Liver (tissue), 3 donors: ENCODE results near the gene ATP10A.

Experiments
- JUND ChIP-seq, 2 donors: IDR thresholded peaks; 2 replicates each; pipeline ENCODE4 v1.6.1; 2016; ENCODE audit warnings: antibody characterized with exemption in 2 of 2
- TF ChIP-seq, protein P1 (sequence below): fragments of 150-350 bp; IDR thresholded peaks from 2 replicates; pipeline ENCODE4 v1.5.1; 2017; ENCODE audit warnings: improper control_type of control experiment, low read depth, low read length; ENCODE audit not compliant: missing input control
- TF ChIP-seq, protein P2 (sequence below): IDR thresholded peaks from 2 replicates; pipeline ENCODE4 v1.6.1; 2016; ENCODE audit warnings: antibody characterized with exemption
- donor health status: healthy.
- donor health status: healthy.

DNA sequence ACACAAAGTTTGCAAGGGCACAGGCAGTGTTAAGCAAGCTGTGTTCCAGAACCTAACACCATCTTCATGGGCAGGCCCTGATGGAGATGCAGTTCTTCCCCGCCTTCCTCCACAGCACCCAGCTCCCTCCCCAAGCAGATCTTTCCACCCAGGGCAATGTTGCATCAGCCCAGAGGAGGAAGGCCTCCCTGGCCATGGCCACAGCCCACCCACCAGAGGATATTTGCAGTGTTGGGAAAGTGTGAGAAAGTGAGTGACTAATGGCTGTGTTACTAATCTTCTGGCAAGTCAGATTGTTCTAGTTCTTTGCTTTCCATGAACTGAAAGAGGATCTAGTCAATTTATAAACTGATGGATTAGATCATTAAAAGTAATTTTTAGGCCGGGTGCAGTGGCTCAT, 42.0 kb upstream of the ATP10A start:
- TF ChIP-seq, protein P1, sequence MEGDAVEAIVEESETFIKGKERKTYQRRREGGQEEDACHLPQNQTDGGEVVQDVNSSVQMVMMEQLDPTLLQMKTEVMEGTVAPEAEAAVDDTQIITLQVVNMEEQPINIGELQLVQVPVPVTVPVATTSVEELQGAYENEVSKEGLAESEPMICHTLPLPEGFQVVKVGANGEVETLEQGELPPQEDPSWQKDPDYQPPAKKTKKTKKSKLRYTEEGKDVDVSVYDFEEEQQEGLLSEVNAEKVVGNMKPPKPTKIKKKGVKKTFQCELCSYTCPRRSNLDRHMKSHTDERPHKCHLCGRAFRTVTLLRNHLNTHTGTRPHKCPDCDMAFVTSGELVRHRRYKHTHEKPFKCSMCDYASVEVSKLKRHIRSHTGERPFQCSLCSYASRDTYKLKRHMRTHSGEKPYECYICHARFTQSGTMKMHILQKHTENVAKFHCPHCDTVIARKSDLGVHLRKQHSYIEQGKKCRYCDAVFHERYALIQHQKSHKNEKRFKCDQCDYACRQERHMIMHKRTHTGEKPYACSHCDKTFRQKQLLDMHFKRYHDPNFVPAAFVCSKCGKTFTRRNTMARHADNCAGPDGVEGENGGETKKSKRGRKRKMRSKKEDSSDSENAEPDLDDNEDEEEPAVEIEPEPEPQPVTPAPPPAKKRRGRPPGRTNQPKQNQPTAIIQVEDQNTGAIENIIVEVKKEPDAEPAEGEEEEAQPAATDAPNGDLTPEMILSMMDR, result no peak
- TF ChIP-seq, protein P2, sequence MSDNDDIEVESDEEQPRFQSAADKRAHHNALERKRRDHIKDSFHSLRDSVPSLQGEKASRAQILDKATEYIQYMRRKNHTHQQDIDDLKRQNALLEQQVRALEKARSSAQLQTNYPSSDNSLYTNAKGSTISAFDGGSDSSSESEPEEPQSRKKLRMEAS, result no peak
- no peak for TF ChIP-seq JUND (IDR thresholded peaks at IDR 0.05)
